NCI-H1436 (cell line): ENCODE measurements around the gene VAV2.
"Not testable (repeated sequence)": the region's sequence is repeated elsewhere in the genome, so short reads cannot be mapped to it uniquely, and the experiment has no call there.

Experiments
- DNase-seq: peaks from one replicate; lab custom pipeline; 2025; lab: John Stamatoyannopoulos, UW

The VAV2 gene

GRCh38 chr9:133916159-133916541 lies 76.0 kb downstream of the VAV2 start:
- DNase-seq = no peak

GRCh38 chr9:133915534-133916158 lies 76.5 kb downstream of the VAV2 start:
- no peak for DNase-seq

DNA sequence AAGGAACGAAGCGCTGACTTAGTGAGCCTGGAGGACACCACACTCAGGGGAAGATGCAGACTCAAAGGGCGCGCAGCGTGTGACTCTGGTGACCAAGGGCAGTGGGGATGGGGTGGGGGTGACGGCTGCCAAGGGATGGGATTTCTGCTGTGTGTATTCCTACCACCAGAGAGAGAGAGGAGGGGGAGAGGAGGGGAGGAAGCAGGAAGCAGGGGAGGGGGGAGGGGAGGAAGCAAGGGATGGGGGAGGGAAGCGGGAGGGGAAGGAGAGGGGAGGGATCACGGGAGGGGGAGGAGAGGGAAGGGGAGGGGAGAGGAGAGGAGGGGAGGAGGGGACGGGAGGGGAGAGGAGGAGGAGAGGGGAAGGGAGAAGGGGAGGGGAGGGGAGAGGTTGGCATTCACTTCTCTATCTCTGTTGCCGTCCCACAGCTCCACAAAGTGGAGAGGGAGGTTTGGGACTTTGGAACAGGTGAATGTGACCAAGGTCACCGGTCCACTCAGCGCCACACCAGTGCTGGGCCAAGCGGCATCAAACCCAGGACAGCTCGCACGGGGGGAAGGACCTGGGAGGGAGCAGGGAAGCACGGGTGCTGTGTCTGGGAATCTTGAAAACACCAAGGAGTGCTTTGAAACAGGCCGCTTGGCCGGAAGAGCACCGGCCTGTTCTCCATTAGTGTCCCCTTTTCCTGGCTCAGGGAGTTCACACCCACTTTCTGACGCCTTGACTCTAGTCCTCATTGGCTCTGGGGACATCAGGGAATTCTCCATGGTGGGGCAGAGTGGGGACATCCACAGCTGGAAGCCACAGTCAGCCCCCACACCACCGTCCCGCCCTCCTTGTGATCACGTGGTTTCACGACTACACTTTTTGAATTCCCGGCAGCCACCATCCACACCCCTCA lies 77.4 kb downstream of the VAV2 start:
- no peak for DNase-seq

DNA sequence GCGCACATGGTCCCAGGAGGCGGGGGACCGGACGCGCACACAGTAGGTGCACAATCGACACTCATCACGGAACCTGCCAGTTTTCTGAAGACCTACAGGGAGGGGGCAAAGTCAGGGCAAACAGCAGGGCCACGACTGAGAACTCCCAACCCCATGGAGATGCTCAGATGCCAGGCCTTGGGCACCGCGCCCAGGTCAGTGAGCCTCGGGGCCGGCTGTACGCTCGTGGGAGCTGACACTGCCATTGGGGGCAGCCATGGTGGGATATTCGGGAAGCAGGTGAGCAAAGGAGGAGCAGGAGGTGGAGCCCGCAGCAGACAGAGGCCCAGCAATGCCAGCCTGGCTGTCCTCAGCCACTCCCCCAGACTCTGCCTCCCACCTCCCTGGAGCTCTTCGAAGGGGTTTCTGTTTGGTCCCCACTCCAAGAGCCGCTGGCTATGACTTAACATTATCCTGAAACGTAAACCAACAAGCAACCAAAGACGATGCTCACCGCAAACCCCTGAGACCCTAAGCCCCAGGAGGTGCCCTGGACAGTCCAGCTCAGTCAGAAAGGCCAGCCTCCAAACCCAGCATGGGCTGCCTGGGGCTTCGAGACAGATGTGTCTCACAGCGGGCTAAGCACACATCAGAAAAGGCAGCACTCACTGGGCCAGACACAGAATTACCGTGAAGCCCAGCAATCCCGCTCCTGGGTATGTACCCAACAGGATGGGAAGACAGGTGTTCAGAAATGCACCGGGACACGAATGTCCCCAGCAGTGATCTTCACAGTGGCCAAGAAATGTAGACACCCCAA lies 78.4 kb downstream of the VAV2 start:
- DNase-seq = no peak

DNA sequence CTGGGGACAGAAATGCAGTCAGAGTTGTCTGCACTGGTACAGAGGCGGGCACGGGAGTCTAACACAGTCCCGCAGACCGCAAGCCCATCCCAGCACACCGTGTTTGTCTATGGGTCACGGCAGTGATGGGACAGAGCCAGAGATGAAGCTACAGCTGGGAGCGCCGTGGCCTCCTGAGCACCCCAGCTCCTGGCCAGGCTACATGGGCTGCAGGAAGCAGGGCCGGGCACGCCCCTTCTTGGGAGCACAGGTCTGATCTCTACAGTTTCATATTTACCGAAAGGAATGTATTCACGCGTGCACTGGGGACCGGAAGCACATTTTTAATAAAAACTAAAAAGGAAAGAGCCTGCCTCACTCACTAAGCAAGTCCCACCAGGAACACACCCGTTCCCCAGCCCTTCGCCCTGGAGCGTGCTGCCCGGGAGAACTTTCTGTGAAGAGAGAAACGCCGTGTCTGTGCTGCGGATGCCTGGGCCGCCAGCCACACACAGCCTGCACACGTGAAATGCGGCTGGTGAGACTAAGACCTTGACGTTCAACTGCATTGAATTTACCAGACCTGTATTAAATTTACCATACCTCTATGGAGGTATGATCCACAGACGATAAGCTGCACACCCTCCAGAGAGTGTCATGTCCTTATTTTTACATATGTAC lies 81.1 kb downstream of the VAV2 start:
- no peak for DNase-seq

GRCh38 chr9:133906932-133907910 lies 84.9 kb downstream of the VAV2 start:
- DNase-seq = no peak

DNA sequence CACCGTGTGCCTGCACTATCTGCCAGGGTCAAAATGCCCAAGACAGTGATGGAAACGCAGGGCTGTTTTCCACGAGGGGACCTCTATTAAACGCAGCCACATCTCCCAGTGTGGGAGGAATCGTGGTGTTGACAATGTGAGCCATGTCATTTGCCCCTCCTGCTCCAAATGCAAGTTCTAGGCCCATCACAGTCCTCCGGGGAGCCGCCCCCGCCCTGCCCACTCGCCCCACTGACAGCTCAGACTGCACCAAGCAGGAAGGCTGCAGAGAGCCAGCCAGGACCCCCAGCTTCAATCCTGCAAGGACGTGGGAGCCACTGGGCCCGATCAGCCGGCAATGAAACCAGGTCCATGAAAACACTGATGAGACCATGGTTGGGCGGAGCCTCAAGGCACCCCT lies 85.9 kb downstream of the VAV2 start:
- no peak for DNase-seq

DNA sequence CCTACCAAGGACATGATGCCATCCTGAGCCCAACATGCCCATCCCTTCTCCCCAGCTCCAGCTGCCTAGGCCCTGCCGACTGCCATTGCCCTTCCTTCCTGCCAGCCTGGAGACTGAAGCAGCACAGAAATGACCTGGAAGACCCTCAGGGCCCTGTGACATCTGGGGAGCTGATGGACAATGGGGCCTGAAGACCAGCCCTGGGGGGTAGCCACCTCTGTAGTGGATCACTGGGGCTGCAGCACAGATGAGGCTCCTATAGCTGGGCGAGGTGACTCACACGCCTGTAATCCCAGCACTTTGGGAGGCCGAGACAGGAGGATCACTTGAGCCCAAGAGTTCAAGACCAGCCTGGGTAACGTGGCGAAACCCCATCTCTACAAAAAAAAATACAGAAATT lies 86.6 kb downstream of the VAV2 start:
- no peak for DNase-seq

DNA sequence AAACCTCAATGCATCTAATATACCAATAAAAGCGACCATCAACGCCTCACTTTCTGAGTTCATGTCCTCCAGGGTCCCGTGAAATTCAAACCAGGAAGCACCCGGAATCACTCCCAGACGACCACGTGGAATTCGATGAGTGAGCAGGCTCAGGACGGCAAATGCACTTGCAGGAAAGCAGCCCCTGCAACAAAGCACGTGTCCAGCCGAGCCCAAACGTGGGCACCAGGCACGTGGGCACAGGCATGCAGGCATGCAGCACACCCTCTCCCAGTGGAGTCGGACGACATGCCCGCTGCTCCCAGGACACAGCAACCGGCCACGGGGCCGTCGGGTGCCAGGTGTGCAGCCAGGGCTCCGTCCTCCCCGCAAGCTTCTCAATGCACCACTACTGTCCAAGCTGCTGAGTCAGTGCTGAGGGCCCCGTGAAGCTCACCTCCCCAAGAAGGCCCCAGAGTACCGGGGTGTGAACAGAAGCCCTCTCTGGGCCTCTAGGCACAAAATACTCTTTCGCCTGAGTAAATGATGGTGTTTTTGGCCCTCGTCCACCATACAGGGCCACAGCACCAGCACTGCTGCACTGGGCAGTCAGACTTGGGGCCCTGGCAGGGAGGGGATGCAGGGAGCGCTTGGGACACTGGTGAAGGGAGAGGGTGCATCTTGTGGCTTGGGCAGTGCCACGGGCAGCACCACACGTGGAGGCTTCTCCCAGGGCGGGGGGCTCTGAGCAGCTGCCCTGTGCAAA lies 87.6 kb downstream of the VAV2 start:
- no peak for DNase-seq

DNA sequence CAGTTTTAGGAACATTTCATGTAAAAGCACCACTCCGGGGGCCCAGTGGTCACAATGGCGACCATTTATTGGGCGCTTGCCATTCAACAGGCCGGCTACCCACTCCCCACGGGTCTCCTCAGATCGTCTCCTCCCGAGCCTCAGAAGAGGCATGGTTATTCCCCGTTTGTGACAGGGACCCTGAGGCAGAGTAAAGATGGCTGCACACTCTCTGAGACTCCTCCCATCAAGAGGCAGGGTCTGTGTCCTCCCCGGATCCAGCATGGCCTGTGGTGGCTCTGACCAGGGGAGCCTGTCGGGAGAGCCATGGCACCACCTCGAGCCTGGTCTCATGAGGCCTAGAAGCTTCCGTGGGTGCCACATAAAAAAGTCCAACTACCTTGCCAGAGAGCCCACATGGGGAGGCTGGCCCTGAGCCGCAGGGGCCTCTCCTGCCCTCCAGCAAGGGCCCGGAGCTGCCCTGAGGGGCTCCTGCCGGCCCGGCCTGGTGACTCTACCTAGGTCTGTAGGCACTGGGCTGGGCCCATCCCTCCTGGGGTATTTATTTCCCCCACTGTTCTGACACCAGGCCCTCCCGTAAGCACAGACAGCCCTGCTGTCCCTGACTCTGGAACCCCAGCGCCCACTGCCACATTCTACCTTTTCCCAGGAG lies 90.8 kb downstream of the VAV2 start:
- no peak for DNase-seq

- DNase-seq = no peak
Observed at GRCh38 chr9:133897675-133898074, 94.4 kb downstream of the VAV2 start.

DNA sequence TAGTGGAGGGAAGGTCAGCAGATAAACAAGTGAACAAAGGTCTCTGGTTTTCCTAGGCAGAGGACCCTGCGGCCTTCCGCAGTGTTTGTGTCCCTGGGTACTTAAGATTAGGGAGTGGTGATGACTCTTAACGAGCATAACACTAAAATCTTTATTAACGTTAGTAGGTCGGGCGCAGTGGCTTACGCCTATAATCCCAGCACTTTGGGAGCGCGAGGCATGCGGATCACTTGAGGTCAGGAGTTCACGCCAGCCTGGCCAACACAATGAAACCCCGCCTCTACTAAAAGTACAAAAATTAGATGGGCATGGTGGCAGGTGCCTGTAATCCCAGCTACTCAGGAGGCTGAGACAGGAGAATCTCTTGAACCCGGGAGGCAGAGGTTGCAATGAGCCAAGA lies 96.1 kb downstream of the VAV2 start:
- not testable (repeated sequence) for DNase-seq

DNA sequence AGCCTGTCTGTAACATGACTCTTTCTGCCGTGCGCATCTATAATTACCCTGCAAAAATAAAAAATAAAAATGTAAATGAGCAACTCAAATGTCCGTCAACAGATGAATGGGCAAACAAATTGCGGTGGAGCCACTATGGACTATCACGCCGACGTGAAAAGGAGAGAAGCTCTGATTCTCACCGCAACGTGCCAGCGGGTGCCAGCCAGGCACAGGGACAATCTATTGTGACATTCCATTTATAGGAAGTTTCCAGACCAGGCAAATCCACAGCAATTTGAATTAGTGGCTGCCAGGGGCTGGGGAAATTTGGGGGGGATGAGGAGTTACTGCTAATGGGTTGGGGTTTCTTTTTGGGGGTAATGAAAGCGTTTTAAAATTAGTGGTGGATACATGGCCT lies 96.8 kb downstream of the VAV2 start:
- no peak for DNase-seq

DNA sequence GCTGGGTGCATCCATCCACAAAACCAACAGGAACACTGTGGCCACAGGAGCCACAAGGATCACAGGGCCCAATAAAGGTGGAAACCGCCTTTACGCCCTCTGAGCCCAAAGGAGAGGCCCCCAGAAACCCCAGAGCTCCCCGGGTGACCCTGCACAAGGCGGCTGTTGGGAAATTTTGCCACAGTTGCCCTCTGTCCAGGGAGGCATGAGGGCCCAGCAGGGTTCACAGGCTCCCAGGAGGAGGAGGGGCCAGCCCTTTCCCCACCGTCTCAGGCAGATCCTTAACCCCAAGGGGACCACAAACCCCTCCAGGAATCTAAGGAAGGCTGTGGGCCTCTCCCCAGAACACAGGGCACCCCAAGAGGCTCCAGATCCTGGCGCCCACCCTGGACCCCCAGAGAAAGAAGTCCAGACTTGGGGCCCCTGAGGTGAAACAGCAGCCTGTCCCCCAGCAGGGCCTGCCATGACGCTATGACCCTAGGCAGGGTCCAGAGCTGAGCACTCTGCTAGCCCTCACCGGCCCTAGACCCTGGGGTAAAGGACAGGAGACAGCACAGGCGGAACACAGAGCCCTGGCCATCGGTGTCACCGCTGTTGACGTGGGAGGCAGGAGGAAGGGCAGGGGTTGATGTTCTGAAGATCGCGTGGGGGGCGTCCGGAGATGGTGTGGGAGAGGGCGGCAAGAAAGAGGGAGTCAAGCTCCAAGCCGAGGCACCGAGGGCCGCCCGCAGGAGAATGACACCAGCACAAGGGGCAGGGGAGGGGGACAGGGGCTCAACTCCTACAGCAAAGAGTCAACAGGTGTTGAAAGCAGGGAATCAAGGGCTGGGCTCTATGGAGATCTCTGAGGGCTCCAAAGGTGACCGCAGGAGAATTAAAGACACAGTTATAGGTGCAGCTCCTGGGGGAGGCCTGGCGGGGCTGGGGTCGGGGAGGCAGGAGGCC lies 97.5 kb downstream of the VAV2 start:
- DNase-seq = no peak

GRCh38 chr9:133893191-133893994 lies 98.7 kb downstream of the VAV2 start:
- no peak for DNase-seq

- no peak for DNase-seq
Observed at GRCh38 chr9:133892193-133892920, 99.8 kb downstream of the VAV2 start.

GRCh38 chr9:133891741-133892140 lies 100.4 kb downstream of the VAV2 start:
- DNase-seq = no peak
